ENCODE data around the gene ASB16. TPM values are rescaled to one million over a fixed set of nuclear protein-coding genes. Genes with fewer than 3 reads are reported as not detected.

Gene ASB16
- total and polyA plus RNA-seq, 9 of the 15 experiments (the other 6 are each of a cell fraction or from before 2014, with no cell fraction given), result 0.03 to 0.07 TPM; not detected in 7

DNA sequence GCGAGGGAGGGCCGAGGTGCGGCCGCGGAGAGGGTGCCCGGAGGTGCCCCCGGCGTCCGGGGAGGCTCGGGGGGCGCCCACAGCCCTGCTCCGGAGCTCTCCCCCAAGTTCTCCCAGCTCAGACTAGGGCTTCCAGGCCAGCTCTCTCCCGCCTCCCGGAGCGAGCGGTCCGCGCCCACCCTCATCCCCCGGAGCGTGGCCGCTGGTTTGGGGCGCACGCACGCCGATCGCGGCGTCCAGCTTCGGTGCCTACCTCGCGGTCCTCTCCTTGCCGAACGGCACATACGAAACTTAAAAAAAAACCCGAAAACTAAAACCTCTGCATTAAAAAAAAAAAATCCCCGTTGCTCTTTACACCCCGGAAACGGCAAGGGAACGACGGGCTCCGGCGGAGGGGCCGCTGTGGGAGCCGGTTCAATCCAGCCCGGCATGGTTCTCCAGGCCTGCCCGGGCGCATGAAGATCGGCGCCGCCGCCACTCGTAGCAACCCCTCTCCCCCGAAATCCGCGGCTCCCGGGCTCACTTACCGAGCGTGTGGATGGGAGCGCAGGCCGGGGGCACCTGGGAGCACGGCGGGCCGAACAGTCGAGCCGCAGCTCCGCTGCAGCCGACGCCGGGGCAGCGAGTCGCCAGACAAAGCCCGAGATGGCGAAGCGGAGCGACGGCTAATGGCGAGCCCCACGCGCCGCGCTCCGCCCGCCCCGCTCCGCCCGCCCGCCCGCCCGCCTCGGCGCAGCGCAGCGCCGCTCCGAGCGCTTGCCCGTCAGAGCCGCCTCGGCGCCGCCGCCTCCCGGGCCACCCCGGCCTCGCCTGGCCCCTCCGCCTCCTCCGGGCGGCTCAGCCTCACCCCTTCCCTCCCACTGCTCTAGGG lies 49.9 kb downstream of the ASB16 start (continued):
- TF ChIP-seq, protein P1, sequence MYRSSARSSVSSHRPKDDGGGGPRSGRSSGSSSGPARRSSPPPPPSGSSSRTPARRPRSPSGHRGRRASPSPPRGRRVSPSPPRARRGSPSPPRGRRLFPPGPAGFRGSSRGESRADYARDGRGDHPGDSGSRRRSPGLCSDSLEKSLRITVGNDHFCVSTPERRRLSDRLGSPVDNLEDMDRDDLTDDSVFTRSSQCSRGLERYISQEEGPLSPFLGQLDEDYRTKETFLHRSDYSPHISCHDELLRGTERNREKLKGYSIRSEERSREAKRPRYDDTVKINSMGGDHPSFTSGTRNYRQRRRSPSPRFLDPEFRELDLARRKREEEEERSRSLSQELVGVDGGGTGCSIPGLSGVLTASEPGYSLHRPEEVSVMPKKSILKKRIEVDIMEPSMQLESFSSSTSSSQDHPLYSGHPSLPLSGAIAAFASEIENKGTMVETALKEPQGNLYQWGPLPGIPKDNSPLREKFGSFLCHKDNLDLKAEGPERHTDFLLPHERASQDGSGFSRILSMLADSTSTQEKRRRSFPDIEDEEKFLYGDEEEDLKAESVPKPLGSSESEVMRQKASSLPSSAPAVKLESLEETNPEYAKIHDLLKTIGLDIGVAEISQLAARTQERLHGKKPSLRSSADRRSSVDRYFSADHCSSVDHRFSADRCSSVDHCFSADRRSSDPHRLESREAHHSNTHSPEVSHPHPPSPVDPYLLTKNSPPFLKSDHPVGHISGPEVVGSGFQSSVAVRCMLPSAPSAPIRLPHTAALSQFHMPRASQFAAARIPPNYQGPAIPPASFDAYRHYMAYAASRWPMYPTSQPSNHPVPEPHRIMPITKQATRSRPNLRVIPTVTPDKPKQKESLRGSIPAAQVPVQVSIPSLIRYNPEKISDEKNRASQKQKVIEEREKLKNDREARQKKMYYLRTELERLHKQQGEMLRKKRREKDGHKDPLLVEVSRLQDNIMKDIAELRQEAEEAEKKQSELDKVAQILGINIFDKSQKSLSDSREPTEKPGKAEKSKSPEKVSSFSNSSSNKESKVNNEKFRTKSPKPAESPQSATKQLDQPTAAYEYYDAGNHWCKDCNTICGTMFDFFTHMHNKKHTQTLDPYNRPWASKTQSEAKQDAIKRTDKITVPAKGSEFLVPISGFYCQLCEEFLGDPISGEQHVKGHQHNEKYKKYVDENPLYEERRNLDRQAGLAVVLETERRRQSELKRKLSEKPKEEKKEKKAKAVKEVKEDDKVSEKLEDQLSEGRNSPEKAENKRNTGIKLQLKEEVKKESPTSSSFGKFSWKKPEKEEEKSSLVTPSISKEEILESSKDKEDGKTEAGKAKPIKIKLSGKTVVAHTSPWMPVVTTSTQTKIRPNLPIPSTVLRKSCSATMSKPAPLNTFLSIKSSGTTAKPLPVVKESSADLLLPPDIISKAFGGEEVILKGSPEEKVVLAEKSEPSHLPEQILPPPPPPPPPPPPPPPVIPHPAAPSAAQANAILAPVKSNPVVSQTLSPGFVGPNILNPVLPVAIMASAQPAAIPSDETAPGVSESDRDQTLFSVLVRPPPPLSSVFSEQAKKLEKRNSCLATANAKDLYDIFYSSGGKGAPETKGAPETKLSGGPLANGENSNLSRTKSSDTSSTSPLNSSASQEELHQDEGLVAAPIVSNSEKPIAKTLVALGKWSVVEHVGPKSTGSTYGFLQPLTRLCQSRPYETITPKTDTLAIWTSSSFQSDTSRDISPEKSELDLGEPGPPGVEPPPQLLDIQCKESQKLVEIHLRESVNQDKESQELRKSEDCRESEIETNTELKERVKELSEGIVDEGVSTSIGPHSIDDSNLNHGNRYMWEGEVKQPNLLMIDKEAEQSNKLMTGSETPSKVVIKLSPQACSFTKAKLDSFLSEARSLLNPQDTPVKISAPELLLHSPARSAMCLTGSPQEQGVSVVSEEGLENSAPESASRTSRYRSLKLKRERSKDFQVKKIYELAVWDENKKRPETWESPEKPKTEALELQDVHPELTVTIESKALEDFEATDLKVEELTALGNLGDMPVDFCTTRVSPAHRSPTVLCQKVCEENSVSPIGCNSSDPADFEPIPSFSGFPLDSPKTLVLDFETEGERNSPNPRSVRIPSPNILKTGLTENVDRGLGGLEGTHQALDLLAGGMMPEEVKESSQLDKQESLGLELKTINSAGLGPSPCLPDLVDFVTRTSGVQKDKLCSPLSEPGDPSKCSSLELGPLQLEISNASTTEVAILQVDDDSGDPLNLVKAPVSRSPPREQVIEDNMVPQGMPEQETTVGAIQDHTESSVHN (IDR thresholded peaks at IDR 0.05; ENCODE audit: borderline replicate concordance in 1 of 2, low read depth in 1 of 2), result no peak
- TF ChIP-seq RFX5 (IDR thresholded peaks at IDR 0.05; ENCODE audit: low read depth, low read length) (no peak), SP1 (CRISPR knock-in tag; IDR thresholded peaks at IDR 0.05) (no peak), SRSF1 (IDR thresholded peaks at IDR 0.05; ENCODE audit: low read depth, low read length) (no peak), ZNF778 (CRISPR knock-in tag; IDR thresholded peaks at IDR 0.05) (no peak), ZNF282 (CRISPR knock-in tag; IDR thresholded peaks at IDR 0.05) (no peak), KLF6 (CRISPR knock-in tag; IDR thresholded peaks at IDR 0.05; ENCODE audit: borderline replicate concordance) (no peak), SUPT5H (IDR thresholded peaks at IDR 0.05) (peak; percentile 52), NFYB (IDR thresholded peaks at IDR 0.05; ENCODE audit: extremely low read depth, insufficient read length) (no peak), WHSC1 (IDR thresholded peaks at IDR 0.05; ENCODE audit: low read length) (no peak), NR1H2 (CRISPR knock-in tag; IDR thresholded peaks at IDR 0.05) (no peak), OTX1 (CRISPR knock-in tag; IDR thresholded peaks at IDR 0.05) (no peak), ZNF431 (CRISPR knock-in tag; IDR thresholded peaks at IDR 0.05) (no peak), IRF2 (CRISPR knock-in tag; IDR thresholded peaks at IDR 0.05) (no peak), DIDO1 (tag; IDR thresholded peaks at IDR 0.05; ENCODE audit: low read depth) (no peak)
- TF ChIP-seq, protein P2, sequence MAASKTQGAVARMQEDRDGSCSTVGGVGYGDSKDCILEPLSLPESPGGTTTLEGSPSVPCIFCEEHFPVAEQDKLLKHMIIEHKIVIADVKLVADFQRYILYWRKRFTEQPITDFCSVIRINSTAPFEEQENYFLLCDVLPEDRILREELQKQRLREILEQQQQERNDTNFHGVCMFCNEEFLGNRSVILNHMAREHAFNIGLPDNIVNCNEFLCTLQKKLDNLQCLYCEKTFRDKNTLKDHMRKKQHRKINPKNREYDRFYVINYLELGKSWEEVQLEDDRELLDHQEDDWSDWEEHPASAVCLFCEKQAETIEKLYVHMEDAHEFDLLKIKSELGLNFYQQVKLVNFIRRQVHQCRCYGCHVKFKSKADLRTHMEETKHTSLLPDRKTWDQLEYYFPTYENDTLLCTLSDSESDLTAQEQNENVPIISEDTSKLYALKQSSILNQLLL (CRISPR knock-in tag; IDR thresholded peaks at IDR 0.05; ENCODE audit: borderline replicate concordance), result no peak
